Stimulated activated CD4-positive, alpha-beta T cell treated with anti-CD3 and anti-CD28 coated beads, Interleukin-2, amount 100 ng/mL, for 4 hours (primary cell): ENCODE results near the gene PRR3.

Experiments used
- DNase-seq: peaks from one replicate; pipeline ENCODE4 v3.0.0-alpha.2; 2020; ENCODE audit warnings: low read depth

Gene PRR3

DNA sequence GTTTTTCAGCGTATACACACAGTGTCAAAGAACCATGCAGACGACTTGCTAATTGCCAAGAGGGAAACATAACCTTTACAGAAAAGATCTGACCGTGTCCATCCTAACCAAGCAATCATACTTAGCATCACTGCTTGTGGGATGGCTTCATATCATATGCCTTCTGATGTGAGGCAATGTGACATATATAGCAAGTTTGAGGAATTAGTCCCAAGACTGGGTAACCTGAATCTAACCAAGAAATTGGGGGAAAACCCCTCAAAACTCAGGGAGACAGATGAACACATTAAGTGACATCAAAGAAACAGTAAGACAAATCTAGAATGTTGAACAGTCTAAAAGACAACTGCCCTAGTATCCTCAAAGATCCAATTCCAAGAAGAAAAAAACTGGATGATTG, 19.2 kb upstream of the PRR3 start:
- DNase-seq = no peak

DNA sequence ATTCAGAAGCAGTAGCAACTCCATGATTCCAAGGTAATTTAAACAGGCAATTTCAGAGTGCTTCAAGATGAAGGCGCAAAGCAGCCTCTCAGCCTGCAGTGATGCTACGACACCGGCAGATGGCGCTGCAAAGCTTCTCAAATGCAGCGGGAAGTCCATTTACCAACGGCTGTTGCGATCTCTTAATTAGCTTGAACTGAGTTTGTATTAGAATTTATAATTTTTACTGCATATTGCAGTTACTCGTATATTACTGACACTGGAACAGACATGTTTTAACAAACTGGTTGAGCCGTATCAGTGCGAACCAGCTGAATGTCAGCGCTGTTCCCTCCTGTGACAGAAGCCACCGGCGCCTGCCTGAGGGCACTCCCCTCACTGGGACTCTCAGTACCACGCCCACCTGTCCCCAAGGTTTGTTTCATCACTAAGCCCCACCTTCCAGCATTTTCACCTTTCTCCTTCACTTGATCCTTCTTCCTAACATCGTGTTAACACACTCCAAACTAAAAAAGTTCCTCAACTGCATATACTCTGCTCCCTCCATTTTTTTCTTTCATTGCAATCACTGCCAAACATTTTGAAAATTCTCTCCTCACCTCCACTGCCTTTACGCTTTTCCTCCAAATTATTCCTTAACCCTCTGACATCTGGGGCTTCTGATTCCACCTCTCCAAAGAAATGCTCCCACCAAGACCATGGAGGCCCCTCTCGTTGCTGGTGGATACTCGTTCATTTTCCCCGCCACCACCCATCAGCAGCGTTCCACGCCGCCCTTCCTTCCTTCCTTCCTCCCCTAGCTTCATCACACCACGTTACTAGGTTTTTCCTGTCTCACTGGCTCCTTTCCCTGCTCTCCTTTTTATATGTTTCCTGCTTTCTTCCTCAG, 15.3 kb upstream of the PRR3 start:
- DNase-seq = peak; percentile 73

DNA sequence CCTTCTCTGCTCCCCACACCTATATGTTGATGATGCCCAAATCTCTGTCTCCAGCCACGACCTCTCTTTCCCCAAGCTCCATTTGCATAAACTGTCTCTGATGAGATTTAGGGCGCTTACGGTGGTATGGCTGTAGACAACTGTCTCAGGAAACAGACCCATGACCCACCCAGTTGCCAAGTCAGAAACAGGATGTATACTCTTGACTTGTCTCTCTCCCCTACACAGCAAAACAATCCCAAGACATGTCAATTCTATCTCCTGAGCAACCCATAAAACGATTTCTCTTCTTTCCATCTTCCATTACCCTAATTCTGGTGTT, 14.7 kb upstream of the PRR3 start:
- DNase-seq = no peak

DNA sequence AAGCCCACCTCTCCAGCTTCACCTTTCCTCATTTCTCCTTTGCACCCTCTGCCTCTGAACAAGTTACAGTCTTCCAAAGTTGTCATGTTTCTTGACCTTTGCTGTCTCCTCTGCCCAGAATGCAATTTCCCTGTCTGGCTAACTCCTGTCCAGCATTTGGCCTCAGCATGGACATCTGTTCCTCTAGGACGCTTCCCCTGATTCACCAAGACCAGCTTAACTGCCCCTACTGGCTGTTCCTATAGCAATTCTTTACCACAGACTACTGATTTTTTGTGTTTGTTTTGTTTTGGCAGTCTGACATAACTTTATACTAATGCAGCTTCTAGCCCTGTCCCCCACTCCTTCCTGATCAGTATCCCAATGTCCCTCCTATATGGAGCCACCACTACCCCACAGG, 14.2 kb upstream of the PRR3 start:
- no peak for DNase-seq

DNA sequence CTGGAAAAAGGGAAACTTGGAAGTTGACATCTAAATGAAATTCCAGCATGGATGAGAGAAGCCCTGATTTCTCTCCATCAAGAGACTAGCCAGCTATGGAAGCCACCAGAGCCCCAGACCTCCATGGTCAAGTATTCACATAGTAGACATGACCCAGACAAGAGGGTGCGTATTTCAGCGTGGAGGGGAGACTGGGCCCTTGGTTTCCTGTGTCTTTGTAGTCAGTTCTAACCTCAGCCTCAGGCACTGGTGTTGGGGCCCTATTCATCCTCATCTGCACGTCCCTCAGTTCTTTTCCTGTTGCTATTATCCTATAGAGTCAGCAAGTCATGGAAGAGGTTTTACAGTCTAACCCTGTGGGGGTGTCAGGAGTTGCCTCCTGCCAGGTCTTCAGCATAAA, 13.3 kb upstream of the PRR3 start:
- DNase-seq = no peak

DNA sequence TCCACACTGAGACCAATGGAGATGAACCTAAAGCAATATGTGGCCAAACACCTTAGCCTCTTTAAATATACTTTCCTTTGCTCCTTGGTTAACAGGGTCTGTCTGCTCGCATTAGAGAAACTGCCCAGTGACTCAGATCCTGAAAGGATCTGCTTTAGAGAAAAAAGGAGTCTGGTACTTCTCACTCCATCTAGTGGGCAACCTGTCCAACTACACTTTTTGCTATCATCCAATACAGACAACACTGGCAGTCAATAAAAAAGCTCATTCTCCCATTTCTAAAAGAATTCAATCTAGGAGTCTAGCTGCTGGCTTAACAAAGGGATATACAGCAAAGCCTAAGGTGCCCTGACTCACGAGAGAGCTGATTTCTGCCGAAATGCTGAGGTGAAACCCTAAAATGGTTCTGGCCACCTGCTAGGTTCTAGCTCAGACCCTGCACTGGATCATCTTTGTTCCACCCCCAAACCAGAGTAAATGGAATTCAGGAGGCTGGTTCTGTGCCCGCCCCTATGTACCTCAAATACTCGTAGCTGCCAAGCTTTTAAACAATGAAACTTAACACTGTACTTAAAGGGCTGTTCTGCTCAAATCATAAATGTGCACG, 12.3 kb upstream of the PRR3 start:
- no peak for DNase-seq

DNA sequence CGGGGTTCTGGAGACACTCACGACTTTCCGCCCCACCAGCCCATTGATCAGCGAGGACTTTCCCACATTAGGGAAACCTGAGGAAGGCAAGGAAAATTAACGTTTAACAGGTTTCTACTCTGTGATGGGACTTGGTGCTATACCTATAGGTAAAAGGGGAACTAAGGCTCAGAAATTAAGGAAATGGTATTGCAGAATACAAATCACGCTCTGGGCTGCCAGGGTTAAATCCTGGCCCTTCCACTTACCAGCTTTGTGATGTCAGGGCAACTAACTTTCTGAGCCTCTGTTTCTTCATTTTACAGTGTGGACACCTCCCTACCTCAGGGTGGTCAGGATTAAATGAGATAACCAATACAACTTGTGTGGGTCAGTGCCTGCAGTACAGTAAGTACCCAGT, 9.6 kb upstream of the PRR3 start:
- DNase-seq = no peak

DNA sequence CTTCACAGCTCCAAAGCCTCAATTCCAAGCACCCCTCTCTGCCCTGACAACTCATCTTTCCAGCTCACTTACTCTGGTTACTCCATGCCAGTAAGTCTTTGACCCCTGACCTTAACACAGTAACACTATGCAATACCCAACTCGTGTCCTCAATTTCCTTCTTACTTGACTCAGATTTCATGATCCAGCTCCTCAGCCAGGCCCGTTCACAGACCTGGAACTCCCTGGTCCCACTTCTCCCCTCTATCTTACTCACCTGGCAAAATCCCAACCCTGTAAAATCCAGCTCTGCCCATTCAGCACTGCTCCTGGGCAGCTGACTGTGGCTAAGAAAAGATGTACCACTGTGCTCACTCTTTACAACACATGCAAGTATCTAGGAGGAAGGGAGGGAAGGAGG, 8.7 kb upstream of the PRR3 start:
- no peak for DNase-seq

DNA sequence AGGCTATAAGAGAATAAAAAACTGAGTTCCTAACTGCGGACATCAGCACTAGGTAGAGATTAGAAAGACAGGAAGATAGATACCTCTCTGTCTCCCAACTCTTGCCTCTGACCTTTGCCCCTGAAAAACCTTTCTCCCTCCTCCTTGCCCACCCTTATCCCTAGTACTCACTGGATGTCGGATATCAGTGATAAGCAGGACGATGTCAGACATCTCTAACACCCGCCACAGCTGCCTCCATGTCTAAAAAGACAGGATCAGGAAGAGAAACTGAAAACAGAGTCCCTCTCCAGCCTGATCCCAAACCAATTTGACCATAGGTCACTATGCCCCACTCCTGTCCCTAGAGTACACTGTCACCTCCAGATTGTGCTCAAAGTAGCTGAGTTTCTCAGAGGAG, 2.7 kb upstream of the PRR3 start:
- no peak for DNase-seq

DNA sequence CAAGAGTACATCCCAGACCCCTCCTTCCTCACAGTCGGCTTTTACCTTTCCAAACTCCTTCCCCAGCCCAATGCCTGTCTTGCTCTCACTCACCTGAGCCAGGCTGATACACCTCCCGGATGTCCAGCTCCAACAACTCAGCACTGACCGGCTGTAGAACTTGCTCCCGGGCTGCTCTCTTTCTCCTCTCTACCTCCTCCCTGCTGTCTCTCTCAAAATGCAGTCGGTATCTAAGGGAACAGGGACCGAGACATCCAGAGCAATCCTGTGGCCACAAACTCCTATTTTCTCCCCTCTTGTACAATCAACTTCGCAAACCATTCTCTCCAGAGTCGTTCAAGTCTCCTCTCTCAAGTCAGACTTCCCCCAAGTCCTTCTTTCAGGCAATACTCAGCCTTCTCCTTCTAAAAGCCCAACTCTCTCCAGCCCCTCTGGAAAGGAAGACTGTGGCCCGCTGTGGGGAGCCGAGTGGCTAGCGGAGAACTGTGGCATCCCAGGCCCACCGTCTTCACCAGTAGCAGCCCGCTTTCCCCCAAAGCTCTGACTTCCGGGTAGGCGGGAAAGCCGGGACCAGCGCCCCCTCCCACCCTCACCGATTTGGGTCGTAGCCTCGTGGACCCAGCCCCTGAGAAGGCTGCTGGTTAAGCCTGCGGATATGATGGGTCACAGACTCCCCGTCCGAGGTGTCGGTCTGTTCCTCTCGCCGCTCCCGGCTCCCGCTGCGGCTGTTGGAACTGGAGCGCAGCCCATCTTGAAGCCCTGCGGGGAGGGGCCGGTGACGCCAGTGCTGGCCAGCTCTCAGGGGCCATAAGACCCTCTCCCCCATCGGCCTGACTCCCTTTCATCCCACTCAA, 1.9 kb upstream of the PRR3 start:
- no peak for DNase-seq

DNA sequence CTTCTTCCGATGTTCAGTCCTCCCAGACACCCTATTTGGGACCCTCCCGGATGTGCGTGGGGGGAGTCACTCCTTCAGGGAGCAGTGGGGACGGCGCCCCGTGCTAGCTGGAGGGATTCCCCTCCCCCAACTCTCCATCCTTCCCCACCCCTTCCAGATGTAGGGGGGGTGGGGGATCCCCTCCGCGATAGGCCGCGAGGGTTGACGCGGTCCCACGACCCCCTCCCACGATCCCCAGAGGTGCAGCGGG, 1.4 kb upstream of the PRR3 start:
- no peak for DNase-seq

DNA sequence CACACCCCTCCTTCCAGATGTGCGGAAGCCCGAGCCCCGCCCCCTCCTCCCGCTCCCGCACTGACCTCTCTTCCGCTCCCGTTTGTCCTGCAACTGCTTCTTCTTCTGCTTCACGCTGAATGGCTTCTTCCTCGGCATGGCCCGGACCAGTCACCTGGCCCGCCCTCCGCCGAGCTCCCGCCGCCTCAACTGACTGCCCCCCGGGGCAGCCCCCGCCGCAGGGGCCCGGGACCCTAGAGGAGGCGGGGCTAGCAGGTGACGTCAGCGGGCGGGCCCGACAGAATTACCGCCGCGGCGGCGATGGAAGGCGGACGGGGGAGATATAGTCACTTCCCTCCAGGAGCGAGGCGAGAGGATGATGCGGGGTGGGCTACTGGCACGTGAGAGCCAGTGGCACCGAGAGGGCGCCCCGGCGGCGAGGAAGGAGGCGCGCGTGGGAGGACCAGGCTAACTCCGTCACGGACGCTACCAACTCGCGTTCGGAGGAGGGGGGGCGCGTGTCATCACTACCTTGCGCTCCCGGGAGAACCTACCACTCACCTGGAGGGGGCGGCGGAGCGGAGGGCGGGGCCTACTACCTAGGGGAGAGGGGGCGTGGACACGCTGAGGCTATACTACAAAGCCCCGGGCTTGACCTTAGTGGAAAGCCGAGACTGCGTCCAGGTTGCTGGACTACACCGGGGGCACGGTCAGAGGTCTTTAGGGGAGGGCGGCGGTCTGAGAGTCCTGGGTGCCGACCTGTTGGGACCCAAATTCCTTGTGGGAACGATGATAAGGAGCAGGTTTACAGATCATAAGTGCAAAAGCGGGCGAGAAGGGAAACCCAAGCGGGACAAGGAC, 809 bp upstream of the PRR3 start, which contains the start of gene GNL1:
Gene GNL1 (minus strand): TSS at position 424 of the 840 bp plus-strand sequence. CDS start 286 bp downstream, at position 138.
- DNase-seq = peak; percentile 99

DNA sequence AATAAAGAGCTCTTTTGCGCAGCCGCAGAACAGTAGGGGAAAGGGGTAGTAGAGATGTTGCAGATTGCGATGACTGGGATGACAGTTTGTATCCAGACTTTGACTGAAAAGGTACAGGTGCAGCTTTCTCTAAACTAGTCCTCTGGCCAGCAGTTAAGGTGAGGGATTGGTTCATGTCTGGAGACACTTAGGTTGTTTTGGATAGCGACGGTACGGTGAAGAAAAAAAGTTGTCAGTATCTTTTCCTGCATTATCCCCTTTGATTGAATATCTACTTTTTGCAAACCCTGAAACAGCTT, 537 bp downstream of the PRR3 start:
- DNase-seq = no peak

DNA sequence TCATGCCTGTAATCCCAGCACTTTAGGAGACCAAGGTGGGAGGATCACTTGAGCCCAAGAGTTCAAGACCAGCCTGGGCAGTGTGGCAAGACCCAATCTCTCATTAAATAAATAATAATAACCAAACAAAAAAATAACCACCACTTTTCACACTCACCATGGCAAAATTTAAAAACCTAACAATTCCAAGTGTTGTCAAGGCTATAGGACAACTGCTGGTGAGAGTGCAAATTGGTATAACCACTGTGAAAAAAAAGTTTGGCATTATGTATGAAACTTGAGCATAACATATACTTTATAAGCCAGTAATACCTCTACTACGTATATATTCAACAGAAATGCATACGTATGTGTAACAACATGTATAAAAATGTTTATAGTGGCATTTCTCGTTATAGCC, 3.8 kb downstream of the PRR3 start:
- no peak for DNase-seq

DNA sequence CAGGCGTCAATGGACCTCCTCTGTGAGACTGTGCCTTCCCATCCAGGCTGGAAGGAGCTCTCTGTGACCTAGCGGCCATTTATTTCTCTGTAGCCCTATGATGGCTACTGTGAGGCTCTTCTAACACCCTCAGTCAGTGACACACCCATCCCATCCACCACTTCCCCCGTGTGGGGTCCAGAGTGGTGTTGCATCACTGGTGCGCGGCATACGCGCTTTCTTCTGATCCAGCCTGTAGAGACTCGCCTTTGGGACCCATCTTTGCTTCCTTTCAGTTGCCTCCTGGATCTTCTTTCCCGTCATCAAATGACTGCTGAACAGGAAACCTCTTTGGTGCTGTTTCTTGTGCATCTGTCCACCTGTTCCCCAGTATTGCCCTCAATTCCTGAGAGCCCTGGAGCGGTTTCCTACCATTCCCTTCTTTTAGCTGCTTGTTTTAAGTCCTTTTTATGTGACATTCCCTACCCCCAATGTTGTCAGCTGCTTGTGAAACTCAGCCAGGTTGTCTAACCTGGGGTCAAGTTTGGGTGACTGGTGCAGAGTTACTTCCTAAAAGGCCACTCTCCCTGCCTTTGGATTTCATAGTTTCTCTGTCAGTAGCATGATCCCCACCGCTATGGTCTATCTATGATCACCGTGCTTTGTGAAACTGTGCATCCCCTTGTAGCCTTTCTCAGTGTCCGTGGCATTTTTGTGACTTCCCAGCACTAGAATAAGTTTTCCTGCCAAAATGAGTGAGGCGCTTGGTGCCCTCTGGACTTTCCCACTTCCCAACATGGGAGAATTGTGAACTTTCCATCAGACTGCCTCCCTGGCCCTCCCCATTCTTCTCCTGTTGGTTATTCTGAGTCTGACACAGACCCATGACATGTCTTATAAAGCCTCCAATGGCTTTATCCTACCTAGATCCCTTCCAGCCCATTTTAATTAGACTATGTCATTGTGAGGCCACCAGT, 5.7 kb downstream of the PRR3 start:
- DNase-seq = no peak

DNA sequence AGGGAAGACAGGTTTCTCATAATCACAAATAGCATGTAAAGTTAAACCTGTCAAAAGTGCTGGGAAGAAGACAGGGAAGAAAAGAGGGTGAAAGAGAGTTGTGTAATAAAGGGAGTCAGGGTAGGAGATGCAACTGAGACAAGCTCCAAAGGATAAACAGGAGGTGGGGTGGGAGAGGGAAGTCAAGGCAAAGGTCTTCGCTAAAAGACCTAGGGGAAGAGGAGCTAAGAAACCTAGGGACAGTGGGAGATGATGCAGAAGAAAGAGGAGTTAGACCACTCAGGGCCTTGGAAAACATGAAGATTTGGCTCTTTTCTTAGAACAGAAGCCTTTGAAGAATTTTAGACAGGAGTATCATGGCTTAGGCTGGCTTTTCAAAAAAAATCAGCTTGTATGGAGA, 7.0 kb downstream of the PRR3 start:
- DNase-seq = no peak

DNA sequence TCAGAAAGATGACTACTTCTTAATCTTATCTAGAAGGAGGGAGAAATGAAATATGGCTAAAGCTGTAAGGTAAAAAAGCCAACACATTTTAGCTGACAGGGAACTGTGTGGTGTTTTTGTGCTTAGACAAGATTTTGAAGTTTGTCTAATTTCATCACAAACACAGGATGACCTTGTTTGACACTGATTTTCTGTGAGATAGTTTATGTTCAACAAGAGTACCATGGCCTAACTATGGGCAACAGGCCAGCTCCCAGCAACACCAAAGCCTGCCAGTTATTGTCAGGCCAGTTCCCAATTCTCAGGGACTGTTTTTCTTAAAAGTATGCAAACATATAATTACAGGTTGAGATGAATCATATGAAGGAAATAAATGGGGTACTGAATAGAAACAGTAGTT, 8.7 kb downstream of the PRR3 start:
- no peak for DNase-seq

DNA sequence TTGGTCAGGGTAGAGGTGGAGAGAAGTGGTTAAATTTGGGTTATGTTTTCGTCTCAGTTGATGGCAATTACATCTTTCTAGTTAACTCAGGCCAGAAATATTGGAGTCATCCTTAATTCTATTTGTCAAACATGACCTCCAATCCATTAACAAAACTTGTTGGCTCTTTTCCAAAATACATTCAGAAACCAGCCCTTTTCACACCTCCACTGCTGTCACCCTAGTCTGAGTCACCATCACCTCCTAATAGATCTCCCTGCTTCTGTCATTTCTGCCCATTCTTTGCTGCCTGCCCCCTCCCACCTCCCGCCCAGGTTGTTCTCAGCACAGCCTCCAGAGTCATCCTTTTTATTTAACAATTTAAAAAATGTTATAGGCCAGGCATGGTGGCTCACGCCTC, 11.2 kb downstream of the PRR3 start:
- peak; percentile 30 for DNase-seq

DNA sequence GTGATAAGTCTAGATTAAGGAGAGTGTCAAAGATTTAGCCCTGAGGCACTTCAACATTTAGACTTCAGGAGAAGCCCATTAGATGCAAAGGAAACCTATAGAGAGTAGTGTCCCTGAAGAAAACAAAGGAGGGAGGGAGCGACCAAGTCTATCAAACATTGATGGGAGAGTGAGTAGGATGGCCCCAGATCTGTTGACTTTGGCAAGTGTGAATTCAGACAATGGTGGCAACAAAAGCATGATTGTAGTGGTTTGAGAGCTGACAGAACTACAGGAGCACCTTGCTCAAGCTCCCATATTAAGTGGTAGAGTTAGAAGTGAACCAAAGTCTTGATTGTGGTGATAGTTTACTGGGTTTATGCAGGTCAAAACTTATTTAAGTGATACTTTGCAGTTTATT, 13.2 kb downstream of the PRR3 start:
- no peak for DNase-seq

DNA sequence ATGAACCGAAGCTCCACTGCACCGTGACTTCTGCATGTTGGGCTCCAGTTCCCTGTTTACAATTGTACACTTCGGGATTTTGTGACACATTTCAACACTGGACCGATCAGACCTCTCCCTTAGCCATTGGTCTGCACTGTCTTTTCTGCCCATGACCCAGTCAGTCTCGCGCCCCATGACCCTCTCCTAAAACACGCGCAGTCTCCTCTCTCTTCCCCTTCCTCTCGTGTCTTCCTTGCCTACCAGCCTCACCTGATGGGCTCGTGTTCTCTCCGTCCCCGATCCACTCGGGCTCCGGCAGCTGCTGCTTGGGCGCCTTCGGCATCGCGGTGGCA, 13.6 kb downstream of the PRR3 start:
- no peak for DNase-seq

DNA sequence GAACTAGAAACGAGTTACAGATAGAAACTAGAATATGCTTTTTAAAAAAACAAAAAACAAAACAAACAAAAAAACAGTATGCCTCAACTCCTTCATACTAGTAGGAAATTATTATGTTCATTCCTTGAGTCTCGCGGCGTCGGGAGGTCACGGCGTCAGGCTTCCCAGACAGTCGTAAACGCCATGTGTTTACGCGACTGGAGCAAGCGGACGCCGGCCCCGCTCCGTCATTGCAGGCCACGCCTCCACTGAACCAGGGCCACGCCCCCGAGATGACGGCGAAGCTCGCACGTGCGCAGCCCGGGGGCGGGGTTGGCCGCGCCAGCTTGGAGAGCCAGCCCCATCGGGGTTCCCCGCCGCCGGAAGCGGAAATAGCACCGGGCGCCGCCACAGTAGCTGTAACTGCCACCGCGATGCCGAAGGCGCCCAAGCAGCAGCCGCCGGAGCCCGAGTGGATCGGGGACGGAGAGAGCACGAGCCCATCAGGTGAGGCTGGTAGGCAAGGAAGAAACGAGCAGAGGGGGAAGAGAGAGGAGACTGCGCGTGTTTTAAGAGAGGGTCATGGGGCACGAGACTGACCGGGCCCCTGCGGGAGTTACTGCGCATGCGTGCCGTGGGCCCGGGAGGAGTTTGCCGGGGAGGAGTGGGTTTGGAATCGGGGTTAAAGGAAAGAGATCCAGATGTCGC, 14.1 kb downstream of the PRR3 start, which contains the start of gene ABCF1:
Gene ABCF1 (plus strand): TSS at position 368 of the 687 bp plus-strand sequence. CDS start 46 bp downstream, at position 414.
- DNase-seq = peak; percentile 99
